BJ (cell line): Measurements from ENCODE around the gene PPIA. TPM values are rescaled to one million over a fixed set of nuclear protein-coding genes. Genes with fewer than 3 reads are reported as not detected.
"Not testable (repeated sequence)": the region's sequence is repeated elsewhere in the genome, so short reads cannot be mapped to it uniquely, and the experiment has no call there.

Experiments used
- CTCF ChIA-PET: fragments of 350-600 bp; formaldehyde crosslinking; extraction: SDS; loops from one replicate; lab custom pipeline; 2021; ENCODE audit warnings: antibody characterized with exemption, inconsistent platforms; lab: Yijun Ruan, JAX
- POLR2A ChIA-PET: fragments of 300-600 bp; sonication (Branson Sonifier 250); formaldehyde crosslinking; extraction: SDS; loops from one replicate; lab custom pipeline; 2021; ENCODE audit warnings: antibody characterized with exemption; lab: Charles Lee
- DNase-seq: peaks from one replicate; pipeline ENCODE4 v3.0.0-alpha.2; 2011; ENCODE audit warnings: low read depth
- H3K27me3 ChIP-seq: 2 replicates; pipeline ENCODE4 v1.6.0; 2011; ENCODE audit warnings: low read length; ENCODE audit not compliant: control insufficient read depth, insufficient read depth
- H3K36me3 ChIP-seq: 2 replicates; pipeline ENCODE4 v1.5.1; 2011; ENCODE audit warnings: low read length; ENCODE audit not compliant: control insufficient read depth, insufficient read depth
- H3K4me3 ChIP-seq: 2 replicates; pipeline ENCODE4 v1.5.1; 2011; ENCODE audit warnings: low read depth, mild to moderate bottlenecking, control low read depth, low read length
- polyA plus RNA-seq: library from polyadenylated mRNA; depleted of rRNA; stranded (reverse); fragments of >200 nt; gene quantifications from 2 replicates; pipeline ENCODE4 v1.2.3, GENCODE V29; 2011
- TF ChIP-seq, protein P1 (sequence below): IDR thresholded peaks from 2 replicates; pipeline ENCODE4 v1.5.1; 2011; ENCODE audit warnings: low read depth, mild to moderate bottlenecking, control low read depth, inconsistent platforms, low read length, moderate library complexity; ENCODE audit not compliant: insufficient read depth

The PPIA gene
- polyA plus RNA-seq, 1 experiment = 3,555 TPM

DNA sequence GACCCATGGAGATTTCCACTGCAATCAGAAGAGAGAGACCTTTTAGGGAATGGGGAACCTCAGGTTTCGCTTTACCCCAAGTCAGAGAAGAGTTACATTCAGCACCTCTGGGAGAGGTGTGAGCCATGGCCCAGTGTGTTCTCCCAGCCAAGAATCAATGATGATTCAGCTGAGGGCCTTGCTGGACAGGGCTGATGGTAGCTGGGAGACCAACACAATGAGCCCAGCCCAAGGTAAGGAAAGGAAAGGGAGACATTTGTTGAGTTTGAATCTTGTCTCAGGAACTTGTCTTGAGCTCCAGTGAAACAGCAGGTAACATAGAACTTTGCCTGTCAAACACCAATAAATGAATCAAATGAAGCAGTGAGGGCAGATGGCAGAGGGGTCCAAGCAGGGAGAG lies 14.0 kb upstream of the PPIA start:
- TF ChIP-seq, protein P1, sequence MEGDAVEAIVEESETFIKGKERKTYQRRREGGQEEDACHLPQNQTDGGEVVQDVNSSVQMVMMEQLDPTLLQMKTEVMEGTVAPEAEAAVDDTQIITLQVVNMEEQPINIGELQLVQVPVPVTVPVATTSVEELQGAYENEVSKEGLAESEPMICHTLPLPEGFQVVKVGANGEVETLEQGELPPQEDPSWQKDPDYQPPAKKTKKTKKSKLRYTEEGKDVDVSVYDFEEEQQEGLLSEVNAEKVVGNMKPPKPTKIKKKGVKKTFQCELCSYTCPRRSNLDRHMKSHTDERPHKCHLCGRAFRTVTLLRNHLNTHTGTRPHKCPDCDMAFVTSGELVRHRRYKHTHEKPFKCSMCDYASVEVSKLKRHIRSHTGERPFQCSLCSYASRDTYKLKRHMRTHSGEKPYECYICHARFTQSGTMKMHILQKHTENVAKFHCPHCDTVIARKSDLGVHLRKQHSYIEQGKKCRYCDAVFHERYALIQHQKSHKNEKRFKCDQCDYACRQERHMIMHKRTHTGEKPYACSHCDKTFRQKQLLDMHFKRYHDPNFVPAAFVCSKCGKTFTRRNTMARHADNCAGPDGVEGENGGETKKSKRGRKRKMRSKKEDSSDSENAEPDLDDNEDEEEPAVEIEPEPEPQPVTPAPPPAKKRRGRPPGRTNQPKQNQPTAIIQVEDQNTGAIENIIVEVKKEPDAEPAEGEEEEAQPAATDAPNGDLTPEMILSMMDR = no peak
- Histone ChIP-seq H3K36me3 (no peaks in the 10 kb centered on the region), H3K27me3 (0 out of 2 replicates have a peak, but pooled peaks cover 1% of the 10 kb centered on the region), H3K4me3 (no peak overlapping the region)
- ChIA-PET POLR2A (no interaction called here), CTCF (interaction anchor here (0.6 to 0.7 kb wide), 2 partner anchors 81 to 500 kb away, joined by 3 read pairs; no protein-coding TSS in a partner anchor)
- DNase-seq = no peak

DNA sequence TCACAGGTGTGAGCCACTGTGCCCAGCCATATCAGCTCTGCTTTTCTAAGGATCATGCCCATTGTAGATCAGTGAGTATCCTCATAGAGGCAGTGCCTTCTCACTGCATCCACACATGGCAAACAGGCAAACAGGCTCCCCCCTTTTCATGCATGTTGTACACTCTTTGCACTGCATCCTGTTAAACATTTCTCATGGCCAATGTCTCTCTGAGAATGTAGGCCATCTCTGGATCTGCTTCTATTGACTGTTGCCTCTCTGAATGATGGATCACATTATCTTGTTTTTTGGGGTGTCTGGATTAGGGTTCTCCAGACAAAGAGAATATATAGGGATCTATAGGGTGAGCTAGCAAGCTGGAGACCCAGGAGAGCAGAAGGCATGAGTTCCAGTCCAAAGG lies 13.1 kb upstream of the PPIA start:
- DNase-seq = no peak
- Histone ChIP-seq H3K27me3 (0 out of 2 replicates have a peak, but pooled peaks cover 1% of the 10 kb centered on the region), H3K36me3 (no peaks in the 10 kb centered on the region), H3K4me3 (no peak overlapping the region)
- CTCF ChIA-PET = interaction anchor here (0.7 kb wide), 1 partner anchor 82 kb away, joined by 3 read pairs; no protein-coding TSS in a partner anchor
- POLR2A ChIA-PET = no interaction called here
- TF ChIP-seq, protein P1 = no peak

DNA sequence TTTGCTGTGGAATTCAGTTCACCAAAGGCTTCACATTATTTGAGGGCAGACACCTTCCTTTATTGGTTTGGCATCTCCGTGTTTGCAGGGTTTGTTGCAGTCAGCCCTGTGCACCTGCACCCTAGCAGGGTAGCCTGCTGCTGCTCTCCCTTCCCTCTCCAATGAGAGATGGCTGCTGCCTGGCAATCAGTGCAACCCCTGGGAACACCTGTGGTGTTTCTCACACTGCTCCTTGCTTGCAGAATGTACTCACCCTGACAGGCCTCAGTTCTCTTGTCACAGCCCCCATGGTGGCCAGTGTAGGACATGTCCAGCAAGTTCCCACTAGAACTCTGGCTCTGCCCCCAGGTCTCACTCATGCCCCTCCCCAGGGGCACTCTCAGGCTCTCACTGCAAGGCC lies 12.1 kb upstream of the PPIA start:
- no peak for DNase-seq

DNA sequence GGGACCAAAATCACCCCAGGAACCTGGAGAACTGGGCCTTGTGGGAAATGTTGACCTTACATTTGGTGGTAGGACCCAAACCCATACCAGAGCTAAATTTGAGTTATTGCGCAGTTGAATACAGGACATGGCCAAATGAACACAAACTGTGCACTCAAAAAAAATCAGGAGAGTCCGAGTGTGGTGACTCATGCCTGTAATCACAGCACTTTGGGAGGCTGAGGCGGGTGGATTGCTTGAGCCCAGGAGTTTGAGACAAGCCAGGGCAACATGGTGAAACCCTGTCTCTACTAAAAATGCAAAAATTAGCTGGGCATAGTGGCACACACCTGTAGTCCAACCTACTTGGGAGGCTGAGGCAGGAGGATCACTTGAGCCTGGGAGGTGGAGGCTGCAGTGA lies 11.3 kb upstream of the PPIA start:
- H3K36me3 ChIP-seq, DNase-seq, CTCF ChIA-PET, H3K27me3 ChIP-seq, H3K4me3 ChIP-seq, POLR2A ChIA-PET: not testable (repeated sequence)

More for the DNA sequence above, 12.1 kb upstream of the PPIA start:
- TF ChIP-seq, protein P1 = no peak
- Histone ChIP-seq H3K4me3 (no peak overlapping the region), H3K27me3 (0 out of 2 replicates have a peak, but pooled peaks cover 1% of the 10 kb centered on the region), H3K36me3 (no peaks in the 10 kb centered on the region)
- CTCF ChIA-PET = no interaction called here
- POLR2A ChIA-PET = no interaction called here

DNA sequence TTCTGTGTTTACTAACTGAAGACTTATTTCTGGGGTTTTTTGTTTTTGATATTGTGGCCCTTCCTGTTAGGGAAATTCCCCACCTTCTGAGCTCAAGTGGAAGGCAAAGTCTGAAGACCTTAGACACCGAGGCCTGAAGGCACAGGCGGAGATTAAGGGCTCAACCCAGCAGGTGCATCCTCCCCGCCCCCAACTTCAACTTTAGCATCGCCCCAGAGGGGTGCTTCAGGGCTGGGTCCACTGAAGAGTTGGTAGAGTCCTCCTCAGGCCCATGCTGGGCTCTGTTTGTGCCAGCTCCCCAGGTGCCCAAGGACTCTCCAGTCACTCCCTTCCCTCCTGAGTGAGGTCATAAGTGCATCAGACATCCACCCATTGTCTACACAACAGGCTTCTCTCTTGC lies 9.4 kb upstream of the PPIA start:
- DNase-seq = no peak
- ChIA-PET CTCF (interaction anchor here (0.8 kb wide), 1 partner anchor 8 kb away, joined by 3 read pairs; no protein-coding TSS in a partner anchor), POLR2A (no interaction called here)
- Histone ChIP-seq H3K36me3 (no peaks in the 10 kb centered on the region), H3K4me3 (no peak overlapping the region), H3K27me3 (no peaks in the 10 kb centered on the region)
- TF ChIP-seq, protein P1 = no peak

DNA sequence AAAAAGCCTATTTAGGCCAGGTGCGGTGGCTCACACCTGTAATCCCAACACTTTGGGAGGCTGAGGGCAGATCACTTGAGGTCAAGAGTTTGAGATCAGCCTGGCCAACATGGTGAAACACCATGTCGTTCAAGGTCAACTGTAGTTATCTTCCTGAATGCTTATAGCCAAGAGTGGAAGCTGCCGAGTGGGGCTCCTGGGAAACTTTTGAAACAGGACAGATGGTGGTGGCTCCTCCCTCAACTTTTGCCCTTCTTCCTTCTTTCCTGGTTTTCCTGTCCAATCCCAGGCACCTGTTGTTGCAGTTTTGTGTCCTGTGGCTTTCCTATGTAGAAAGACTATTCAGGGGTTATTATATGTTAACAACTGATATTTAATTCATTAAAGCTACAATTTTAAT lies 8.7 kb upstream of the PPIA start:
- no peak overlapping the region for H3K4me3 ChIP-seq
- CTCF ChIA-PET = interaction anchor here (0.8 kb wide), 1 partner anchor 9 kb away, joined by 3 read pairs; no protein-coding TSS in a partner anchor
- no peaks in the 10 kb centered on the region for H3K27me3 ChIP-seq
- DNase-seq = no peak
- no peaks in the 10 kb centered on the region for H3K36me3 ChIP-seq
- TF ChIP-seq, protein P1 = no peak
- POLR2A ChIA-PET = no interaction called here
